Measurements from ENCODE around the gene RAPGEF6.

The RAPGEF6 gene

DNA sequence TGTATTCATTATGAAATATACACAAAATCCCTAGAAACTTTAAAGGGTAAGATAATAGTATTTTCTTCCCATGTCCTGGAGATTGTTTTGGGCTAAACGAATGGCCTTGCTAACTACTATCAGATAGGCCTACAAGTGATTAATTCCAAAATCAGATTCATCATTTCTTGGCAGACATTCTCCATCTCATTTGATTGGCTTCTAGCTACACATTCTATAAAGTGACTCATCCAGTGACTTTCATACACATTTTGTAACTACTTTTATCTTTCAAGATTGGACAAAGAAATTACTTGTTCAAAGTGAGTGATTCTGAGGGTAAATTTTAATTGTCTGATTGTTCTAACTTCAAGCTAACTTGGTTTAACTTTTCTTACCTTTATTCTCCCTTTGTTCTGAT is 93.3 kb downstream of the RAPGEF6 start:
- DNase-seq (ENCODE audit: low read depth, low spot score), result no peak

DNA sequence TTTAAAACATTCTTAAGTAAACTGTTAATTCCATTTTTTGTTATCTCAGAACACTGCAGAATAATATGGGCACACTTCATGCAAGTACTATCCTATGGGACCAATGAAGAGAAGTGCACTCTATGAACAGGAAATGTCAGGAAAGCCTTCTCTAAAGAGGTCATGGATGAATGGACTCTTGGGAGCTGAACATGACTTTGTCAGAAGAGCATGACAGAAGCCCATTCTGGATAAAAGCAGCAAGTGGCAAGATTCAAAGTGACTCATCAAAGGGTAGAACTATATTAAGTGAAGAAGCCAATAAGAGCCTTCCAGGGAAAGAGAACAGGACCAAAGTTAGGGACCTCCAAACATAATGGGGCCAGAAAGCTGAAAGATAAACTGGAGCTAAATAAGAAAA is 94.0 kb downstream of the RAPGEF6 start:
- DNase-seq (ENCODE audit: low read depth, low spot score), result no peak

DNA sequence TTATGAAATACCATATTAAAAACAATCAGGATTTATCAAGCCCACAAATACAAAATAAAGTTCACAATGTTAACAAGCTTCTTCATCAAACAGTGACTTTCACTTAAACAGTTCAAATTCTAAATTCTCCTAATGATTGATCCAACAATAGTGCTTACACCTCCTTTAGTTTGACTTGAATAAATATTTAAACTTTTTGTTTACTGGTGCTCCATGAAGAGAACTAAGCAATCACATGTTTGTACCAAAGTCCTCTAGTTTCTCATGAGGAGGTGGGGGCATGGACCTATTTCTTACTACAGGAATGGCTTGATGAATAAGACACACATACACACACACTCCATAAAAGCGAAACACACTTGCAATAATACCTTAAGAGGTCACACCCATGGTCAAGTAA is 95.8 kb downstream of the RAPGEF6 start:
- DNase-seq (ENCODE audit: low read depth, low spot score), result no peak

DNA sequence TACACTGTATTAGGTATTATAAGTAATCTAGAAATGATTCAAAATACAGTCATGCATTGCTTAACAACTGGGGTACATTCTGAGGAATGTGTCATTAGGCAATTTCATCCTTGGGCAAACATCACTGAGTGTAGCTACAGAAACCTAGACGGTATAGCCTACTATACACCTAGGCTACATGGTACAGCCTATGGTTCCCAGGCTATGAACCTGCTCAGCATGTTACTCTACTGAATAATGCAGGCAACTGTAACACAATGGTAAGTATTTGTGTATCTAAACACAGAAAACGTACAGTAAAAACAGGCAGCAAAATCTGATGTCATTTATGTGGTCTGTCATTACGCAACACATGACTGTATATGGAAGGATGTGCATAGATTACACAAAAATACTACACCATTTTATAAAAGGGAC is 96.8 kb downstream of the RAPGEF6 start:
- no peak for DNase-seq (ENCODE audit: low read depth, low spot score)

DNA sequence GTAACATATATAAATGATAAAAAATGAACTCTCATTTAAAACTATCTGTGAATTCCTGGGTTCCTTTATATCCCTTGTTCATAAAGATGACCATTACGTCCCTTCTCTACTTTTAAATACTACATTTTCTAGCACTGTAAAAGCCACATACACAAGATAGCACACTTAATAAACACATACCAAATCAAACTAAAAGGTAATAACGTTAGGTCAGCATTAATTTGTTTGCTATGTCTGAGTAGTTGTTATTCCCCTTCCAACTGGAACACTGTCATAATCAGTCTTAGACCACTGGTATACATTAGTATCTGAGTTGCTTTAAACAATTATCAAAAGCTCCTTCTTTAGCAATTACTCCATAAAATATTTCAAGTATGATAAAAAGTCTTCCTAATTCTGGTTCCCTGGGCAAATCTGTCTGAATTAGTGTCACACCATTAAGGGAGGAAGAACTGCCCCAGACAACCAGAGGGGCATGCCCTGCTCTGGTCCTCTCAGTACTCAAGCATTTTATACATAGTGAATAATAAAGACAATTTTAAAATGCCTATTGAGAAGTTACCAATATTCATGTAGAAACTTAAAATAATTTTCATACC is 98.1 kb downstream of the RAPGEF6 start:
- no peak for DNase-seq (ENCODE audit: low read depth, low spot score)

DNA sequence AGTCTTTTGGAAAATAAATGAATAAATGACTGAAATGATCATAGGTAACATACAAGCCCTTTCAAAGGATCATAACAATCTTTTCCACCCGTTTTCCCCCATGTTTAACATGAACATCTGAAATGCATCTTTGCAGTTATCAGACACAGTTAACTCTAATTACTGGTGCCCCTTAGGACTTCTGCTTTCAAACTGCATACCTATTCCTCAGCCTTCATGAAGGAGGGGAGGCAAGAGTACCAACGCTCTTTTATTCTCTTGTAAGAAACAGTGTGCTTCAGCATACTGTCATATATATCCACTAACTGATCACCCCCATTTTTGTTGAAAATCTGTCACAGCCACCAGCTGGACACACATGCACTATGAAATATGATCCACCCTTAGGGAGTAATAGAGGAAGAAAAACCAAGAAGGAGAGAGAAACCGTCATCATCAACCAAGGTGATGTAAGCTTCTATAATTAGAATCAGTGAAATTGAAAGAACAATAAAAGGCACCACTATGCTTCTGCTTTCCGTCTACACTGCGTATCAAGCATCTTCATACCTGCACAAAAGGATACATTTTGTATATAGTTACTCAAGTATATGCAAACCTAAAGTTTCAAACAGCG is 98.7 kb downstream of the RAPGEF6 start:
- DNase-seq (ENCODE audit: low read depth, low spot score), result peak; percentile 23

DNA sequence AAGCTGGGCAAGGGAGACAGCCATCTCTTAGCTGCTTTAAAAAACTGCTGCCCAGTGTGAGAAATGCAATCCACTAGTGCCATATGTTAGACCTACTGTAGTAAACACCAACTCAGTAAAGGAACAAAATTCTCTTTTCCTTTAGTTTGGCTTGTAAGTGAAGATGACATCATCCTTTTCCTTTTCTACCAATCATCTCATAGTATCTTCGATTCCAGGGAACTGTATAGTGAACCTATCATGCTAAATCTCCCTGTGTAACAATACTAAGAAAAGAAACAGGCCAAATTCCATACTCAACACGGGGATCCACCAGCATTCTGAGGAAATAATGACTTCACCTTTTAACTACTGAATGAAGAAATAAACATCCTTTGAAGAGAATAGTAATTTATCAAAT is 100.1 kb downstream of the RAPGEF6 start:
- DNase-seq (ENCODE audit: low read depth, low spot score), result no peak

DNA sequence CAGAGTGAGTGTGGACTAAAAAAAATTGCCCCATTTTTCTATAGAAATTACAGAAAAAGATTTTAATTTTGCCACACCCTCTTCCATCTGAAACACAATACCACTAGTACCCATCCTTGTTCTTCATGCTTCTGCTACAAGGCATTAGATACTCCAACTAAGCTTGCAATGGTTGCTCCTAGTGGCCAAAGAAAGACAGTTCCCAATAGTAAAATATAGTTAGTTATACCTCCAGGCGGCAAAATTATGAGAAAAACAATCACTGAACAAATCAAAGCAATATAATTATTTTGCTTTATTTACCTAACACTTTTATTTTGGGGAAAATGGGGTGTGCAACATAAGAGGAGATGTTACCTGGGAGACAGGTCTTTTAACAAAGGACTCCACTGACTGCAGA is 101.2 kb downstream of the RAPGEF6 start:
- DNase-seq (ENCODE audit: low read depth, low spot score), result no peak

GRCh38 chr5:131532031-131532640 is 102.9 kb downstream of the RAPGEF6 start:
- no peak for DNase-seq (ENCODE audit: low read depth, low spot score)

DNA sequence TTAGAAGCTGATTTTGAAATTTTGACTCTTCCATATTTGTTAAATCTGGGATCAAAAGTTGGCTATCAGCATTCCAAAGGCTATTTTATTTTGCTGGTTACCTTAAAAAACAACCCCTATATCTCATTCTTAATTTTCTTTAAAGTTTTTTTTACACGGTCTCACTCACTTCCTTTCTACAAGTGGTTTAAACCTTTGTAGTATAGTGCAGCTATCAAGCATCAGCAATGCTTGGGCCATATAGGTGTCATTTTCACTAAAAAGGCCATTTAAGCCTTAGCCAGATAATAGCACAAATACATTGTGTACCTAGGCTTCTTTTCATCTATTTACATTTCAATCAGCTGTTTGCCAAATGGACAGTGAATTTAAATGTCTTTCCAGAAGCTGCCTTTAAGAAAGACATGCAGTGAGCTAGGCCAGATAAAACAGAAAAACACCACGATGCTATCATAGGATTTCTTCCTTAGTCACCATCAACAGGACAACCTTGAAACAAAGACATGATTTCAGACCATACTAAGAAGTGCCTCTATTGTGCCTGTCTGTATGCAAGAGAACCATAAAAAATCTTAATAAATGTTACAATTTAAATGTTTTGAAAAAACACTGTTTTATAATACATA is 104.2 kb downstream of the RAPGEF6 start:
- no peak for DNase-seq (ENCODE audit: low read depth, low spot score)

- no peak for DNase-seq (ENCODE audit: low read depth, low spot score)
These were observed 106.3 kb downstream of the RAPGEF6 start for GRCh38 chr5:131528682-131529081.

DNA sequence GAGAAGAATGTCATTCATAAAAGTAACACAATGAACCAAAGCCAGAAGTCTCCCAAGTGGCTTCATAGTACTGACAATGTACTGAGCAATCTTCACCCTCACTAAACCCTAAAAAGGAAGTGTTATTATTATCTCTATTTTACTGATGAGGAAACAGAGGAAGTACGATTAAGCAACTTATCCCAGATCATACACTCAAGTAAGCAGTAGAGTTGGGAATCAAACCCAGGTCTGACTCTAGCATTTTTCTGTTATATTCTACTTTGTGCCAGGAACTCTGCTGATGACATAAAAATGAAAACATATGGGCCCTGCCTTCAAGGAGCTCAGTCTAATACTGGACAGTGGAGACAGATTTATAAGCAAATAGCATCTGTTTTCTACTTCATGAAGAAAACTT is 109.2 kb downstream of the RAPGEF6 start:
- DNase-seq (ENCODE audit: low read depth, low spot score), result no peak

DNA sequence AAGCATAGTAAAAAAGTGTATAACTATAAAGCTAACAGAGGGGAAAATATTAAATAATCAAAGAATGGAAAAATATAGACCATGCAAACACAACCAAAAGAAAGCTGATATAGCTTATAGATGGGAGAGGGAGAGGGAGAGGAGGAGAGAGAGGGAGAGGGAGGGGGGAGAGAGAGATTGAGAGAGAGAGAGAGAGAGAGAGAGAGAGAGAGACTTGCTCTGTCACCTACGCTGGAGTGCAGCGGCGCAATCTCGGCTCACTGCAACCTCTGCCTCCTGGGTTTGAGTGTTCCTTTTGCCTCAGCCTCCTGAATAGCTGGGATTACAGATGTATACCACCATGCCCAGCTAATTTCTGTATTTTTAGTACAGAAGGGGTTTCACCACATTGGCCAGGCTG is 110.6 kb downstream of the RAPGEF6 start:
- DNase-seq (ENCODE audit: low read depth, low spot score), result no peak

- no peak for DNase-seq (ENCODE audit: low read depth, low spot score)
These were observed 111.4 kb downstream of the RAPGEF6 start for GRCh38 chr5:131523500-131524185.

DNA sequence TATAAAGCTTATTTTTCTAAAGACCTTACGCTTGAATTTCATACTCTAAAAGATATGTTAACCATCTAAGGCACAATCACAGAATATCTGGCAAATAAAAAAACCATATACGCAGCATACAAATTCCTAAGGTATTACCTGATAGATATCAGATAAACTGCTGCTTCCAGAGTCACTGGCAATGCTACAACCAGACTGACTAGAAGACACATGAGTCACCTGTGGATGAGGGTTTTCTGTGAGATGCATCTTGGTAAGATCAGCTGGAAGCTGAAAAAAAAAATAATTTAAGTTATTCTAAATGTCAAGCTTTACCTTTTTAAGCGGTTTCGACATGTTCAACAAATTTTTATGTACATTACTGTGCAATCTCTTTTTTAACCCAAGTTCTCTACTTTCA is 113.8 kb downstream of the RAPGEF6 start:
- peak; percentile 8 for DNase-seq (ENCODE audit: low read depth, low spot score)

DNA sequence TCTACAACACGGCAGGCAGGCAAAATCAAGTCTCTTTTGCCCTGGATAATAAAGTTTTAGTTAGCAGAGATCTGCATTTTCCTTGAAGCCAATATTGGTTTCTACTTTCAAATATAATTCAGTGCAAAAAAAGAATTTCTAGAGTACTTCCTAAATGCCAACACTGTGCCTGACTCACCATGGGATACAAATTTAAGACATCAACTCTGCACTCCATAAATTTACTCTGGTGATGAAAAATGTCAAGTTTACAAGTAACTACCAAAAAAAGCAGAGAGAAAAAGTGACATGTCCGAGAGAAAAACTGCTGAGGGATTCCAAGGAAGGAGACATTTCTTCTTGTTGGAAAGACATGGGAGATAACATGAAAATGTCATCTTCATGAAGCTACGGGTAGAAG is 119.7 kb downstream of the RAPGEF6 start:
- DNase-seq (ENCODE audit: low read depth, low spot score), result no peak

GRCh38 chr5:131514316-131515283 is 120.4 kb downstream of the RAPGEF6 start:
- DNase-seq (ENCODE audit: low read depth, low spot score), result no peak

DNA sequence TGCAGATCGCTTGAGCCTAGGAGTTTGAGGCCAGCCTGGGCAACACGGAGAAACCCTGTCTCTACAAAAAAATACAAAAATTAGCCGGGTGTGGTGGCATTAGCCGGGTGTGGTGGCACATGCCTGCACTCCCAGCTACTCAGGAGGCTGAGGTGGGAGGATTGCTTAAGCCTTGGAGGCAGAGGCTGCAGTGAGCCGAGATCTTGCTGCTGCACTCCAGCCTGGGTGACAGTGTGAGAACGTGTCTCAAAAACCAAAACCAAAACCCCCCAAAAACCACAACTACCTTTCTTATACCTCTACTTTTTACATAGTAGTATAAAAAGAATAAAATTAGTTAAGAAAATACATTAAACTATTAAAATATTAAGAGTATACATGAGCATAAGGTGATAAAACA is 121.2 kb downstream of the RAPGEF6 start:
- DNase-seq (ENCODE audit: low read depth, low spot score), result no peak

- DNase-seq (ENCODE audit: low read depth, low spot score), result no peak
These were observed 123.1 kb downstream of the RAPGEF6 start for GRCh38 chr5:131511934-131512333.

GRCh38 chr5:131509801-131510200 is 125.2 kb downstream of the RAPGEF6 start:
- no peak for DNase-seq (ENCODE audit: low read depth, low spot score)

DNA sequence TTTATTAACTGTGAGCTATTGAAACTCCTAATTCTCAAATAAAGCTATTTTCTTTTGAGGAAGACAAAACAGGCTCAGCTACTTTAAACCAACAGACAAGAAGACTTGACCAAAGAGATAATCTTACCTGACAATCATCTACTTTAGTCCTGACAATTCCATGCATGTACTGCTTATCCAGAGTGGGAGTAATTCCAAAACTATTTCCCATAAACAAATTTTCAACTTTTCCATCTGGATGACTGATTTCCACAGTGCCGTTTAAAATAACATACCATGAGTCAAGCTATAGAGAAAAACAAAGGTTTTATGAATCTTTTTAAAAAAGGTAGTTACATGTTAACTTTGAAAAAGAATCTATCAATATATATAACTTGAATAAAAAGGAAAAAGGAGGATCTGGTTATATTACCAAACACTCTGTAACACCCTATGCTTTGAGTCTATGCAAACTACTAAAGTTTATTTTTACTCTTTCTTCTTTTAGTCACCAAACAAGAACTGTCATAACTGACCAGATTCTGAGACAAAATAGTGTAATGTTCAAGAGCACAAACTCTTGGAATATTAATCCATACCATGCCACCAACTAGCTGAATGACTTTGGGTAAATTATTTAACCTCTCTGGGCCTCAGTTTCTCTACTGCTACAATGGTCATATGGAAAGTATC is 129.7 kb downstream of the RAPGEF6 start:
- DNase-seq (ENCODE audit: low read depth, low spot score), result no peak
